Progenitor cell of endocrine pancreas (in vitro differentiated cells): ENCODE results near the gene MARF1. TPM values are rescaled to one million over a fixed set of nuclear protein-coding genes. Genes with fewer than 3 reads are reported as not detected.
"Not testable (repeated sequence)": the region's sequence is repeated elsewhere in the genome, so short reads cannot be mapped to it uniquely, and the experiment has no call there.

Source experiments
- DNase-seq: peaks from one replicate; pipeline ENCODE4 v3.0.0; 2021; ENCODE audit warnings: low spot score; ENCODE audit not compliant: unreplicated experiment
- H3K27ac Mint-ChIP-seq: 2 replicates; pipeline ENCODE4 v1.8.0; 2021; ENCODE audit warnings: mild to moderate bottlenecking, moderate library complexity, mixed read lengths
- H3K27me3 Mint-ChIP-seq: 2 replicates; pipeline ENCODE4 v1.8.0; 2021; ENCODE audit warnings: mixed read lengths
- H3K36me3 Mint-ChIP-seq: 2 replicates; pipeline ENCODE4 v1.8.0; 2022; ENCODE audit warnings: mixed read lengths; ENCODE audit not compliant: insufficient read depth
- H3K4me1 Mint-ChIP-seq: 2 replicates; pipeline ENCODE4 v1.8.0; 2021; ENCODE audit warnings: low read depth, mixed read lengths
- H3K4me3 Mint-ChIP-seq: 2 replicates; pipeline ENCODE4 v1.8.0; 2021; ENCODE audit warnings: low read depth, mild to moderate bottlenecking, moderate library complexity, mixed read lengths
- H3K9me3 Mint-ChIP-seq: 2 replicates; pipeline ENCODE4 v1.8.0; 2021; ENCODE audit warnings: low read depth, mixed read lengths
- CTCF ChIP-seq: fragments of 200-600 bp; sonication (generic); IDR thresholded peaks from one replicate; pipeline ENCODE4 v1.5.0; 2021; ENCODE audit warnings: antibody characterized with exemption, mild to moderate bottlenecking; ENCODE audit not compliant: unreplicated experiment
- total RNA-seq: library from RNA; stranded (reverse); gene quantifications from 2 replicates; pipeline ENCODE4 v1.2.1, GENCODE V29; 2021

MARF1 gene
- total RNA-seq, 1 donor from 2014 or later, result 71.9 TPM

- no peaks in the 10 kb centered on the region for H3K36me3 Mint-ChIP-seq
- H3K4me3 Mint-ChIP-seq, result no peak overlapping the region
- no peaks in the 10 kb centered on the region for H3K27me3 Mint-ChIP-seq
- no peak overlapping the region for H3K27ac Mint-ChIP-seq
- H3K4me1 Mint-ChIP-seq, result peaks cover 11% of the 10 kb centered on the region
- no peak for TF ChIP-seq CTCF
- no peaks in the 10 kb centered on the region for H3K9me3 Mint-ChIP-seq
- DNase-seq, result no peak
These were observed 71.4 kb downstream of the MARF1 start for GRCh38 chr16:15571557-15571956.

- not testable (repeated sequence) for H3K4me3 Mint-ChIP-seq, H3K36me3 Mint-ChIP-seq, H3K9me3 Mint-ChIP-seq, H3K27me3 Mint-ChIP-seq, H3K27ac Mint-ChIP-seq, DNase-seq
- H3K4me1 Mint-ChIP-seq, result peaks cover 11% of the 10 kb centered on the region
These were observed 72.3 kb downstream of the MARF1 start for GRCh38 chr16:15570666-15571065.

- Mint-ChIP-seq H3K4me1 (peaks cover 9% of the 10 kb centered on the region), H3K9me3 (no peaks in the 10 kb centered on the region), H3K27me3 (no peaks in the 10 kb centered on the region), H3K27ac (no peak overlapping the region), H3K4me3 (no peak overlapping the region), H3K36me3 (no peaks in the 10 kb centered on the region)
- TF ChIP-seq CTCF, result no peak
- no peak for DNase-seq
These were observed 75.1 kb downstream of the MARF1 start for GRCh38 chr16:15567823-15568222.

- Mint-ChIP-seq H3K4me1 (peaks cover 2% of the 10 kb centered on the region), H3K27ac (no peak overlapping the region), H3K36me3 (no peaks in the 10 kb centered on the region), H3K27me3 (no peaks in the 10 kb centered on the region), H3K9me3 (no peaks in the 10 kb centered on the region), H3K4me3 (no peak overlapping the region)
- TF ChIP-seq CTCF, result no peak
- DNase-seq, result no peak
These were observed 76.9 kb downstream of the MARF1 start for GRCh38 chr16:15566095-15566494.

GRCh38 chr16:15564604-15565339 lies 78.2 kb downstream of the MARF1 start:
- Mint-ChIP-seq H3K36me3 (no peaks in the 10 kb centered on the region), H3K4me3 (no peak overlapping the region), H3K4me1 (peaks cover 2% of the 10 kb centered on the region), H3K9me3 (no peaks in the 10 kb centered on the region), H3K27ac (no peak overlapping the region), H3K27me3 (no peaks in the 10 kb centered on the region)
- no peak for DNase-seq
- TF ChIP-seq CTCF, result no peak

GRCh38 chr16:15559176-15559575 lies 83.8 kb downstream of the MARF1 start:
- no peaks in the 10 kb centered on the region for H3K27me3 Mint-ChIP-seq
- H3K36me3 Mint-ChIP-seq, result no peaks in the 10 kb centered on the region
- no peak overlapping the region for H3K27ac Mint-ChIP-seq
- no peak for TF ChIP-seq CTCF
- no peak overlapping the region for H3K4me3 Mint-ChIP-seq
- no peaks in the 10 kb centered on the region for H3K9me3 Mint-ChIP-seq
- DNase-seq, result no peak
- peaks cover 2% of the 10 kb centered on the region for H3K4me1 Mint-ChIP-seq
